ENCODE results near the gene CTSA. TPM values are rescaled to one million over a fixed set of nuclear protein-coding genes. Genes with fewer than 3 reads are reported as not detected.
"Not testable (repeated sequence)": the region's sequence is repeated elsewhere in the genome, so short reads cannot be mapped to it uniquely, and the experiment has no call there.

CTSA gene
- total RNA-seq, 1 donor from 2014 or later, result 172 TPM

GRCh38 chr20:45867136-45867818, 23.9 kb upstream of the CTSA start:
- Mint-ChIP-seq H3K27ac (ENCODE audit: unreplicated experiment) (no peak overlapping the region), H3K4me3 (ENCODE audit: unreplicated experiment) (no peak overlapping the region), H3K27me3 (ENCODE audit: low read depth) (no peaks in the 10 kb centered on the region), H3K4me1 (ENCODE audit: low read depth) (peaks cover 8% of the 10 kb centered on the region), H3K36me3 (ENCODE audit: low read depth) (no peaks in the 10 kb centered on the region), H3K9me3 (ENCODE audit: low read depth) (no peaks in the 10 kb centered on the region)
- TF ChIP-seq CTCF (IDR thresholded peaks at IDR 0.05), result no peak
- no peak for DNase-seq (ENCODE audit: low spot score)

GRCh38 chr20:45867819-45868176, 23.3 kb upstream of the CTSA start:
- Mint-ChIP-seq H3K27ac (ENCODE audit: unreplicated experiment) (no peak overlapping the region), H3K4me1 (ENCODE audit: low read depth) (peaks cover 8% of the 10 kb centered on the region), H3K27me3 (ENCODE audit: low read depth) (no peaks in the 10 kb centered on the region), H3K9me3 (ENCODE audit: low read depth) (no peaks in the 10 kb centered on the region), H3K36me3 (ENCODE audit: low read depth) (no peaks in the 10 kb centered on the region), H3K4me3 (ENCODE audit: unreplicated experiment) (no peak overlapping the region)
- TF ChIP-seq CTCF (IDR thresholded peaks at IDR 0.05), result no peak
- no peak for DNase-seq (ENCODE audit: low spot score)

GRCh38 chr20:45872626-45873025, 18.5 kb upstream of the CTSA start:
- no peaks in the 10 kb centered on the region for H3K9me3 Mint-ChIP-seq (ENCODE audit: low read depth)
- no peak overlapping the region for H3K4me3 Mint-ChIP-seq (ENCODE audit: unreplicated experiment)
- TF ChIP-seq CTCF (IDR thresholded peaks at IDR 0.05), result no peak
- peaks cover 6% of the 10 kb centered on the region for H3K4me1 Mint-ChIP-seq (ENCODE audit: low read depth)
- H3K27ac Mint-ChIP-seq (ENCODE audit: unreplicated experiment), result no peak overlapping the region
- H3K36me3 Mint-ChIP-seq (ENCODE audit: low read depth), result peaks cover 5% of the 10 kb centered on the region
- H3K27me3 Mint-ChIP-seq (ENCODE audit: low read depth), result no peaks in the 10 kb centered on the region
- no peak for DNase-seq (ENCODE audit: low spot score)

GRCh38 chr20:45873409-45874103, 17.6 kb upstream of the CTSA start:
- no peak for TF ChIP-seq CTCF (IDR thresholded peaks at IDR 0.05)
- no peak for DNase-seq (ENCODE audit: low spot score)
- Mint-ChIP-seq H3K36me3 (ENCODE audit: low read depth) (peaks cover 5% of the 10 kb centered on the region), H3K27ac (ENCODE audit: unreplicated experiment) (no peak overlapping the region), H3K4me1 (ENCODE audit: low read depth) (no peaks in the 10 kb centered on the region), H3K4me3 (ENCODE audit: unreplicated experiment) (no peak overlapping the region), H3K27me3 (ENCODE audit: low read depth) (no peaks in the 10 kb centered on the region), H3K9me3 (ENCODE audit: low read depth) (no peaks in the 10 kb centered on the region)

- not testable (repeated sequence) for H3K36me3 Mint-ChIP-seq (ENCODE audit: low read depth); H3K27ac Mint-ChIP-seq (ENCODE audit: unreplicated experiment); H3K9me3 Mint-ChIP-seq (ENCODE audit: low read depth); H3K27me3 Mint-ChIP-seq (ENCODE audit: low read depth); H3K4me1 Mint-ChIP-seq (ENCODE audit: low read depth); DNase-seq (ENCODE audit: low spot score); H3K4me3 Mint-ChIP-seq (ENCODE audit: unreplicated experiment)
These were observed 17.0 kb upstream of the CTSA start for GRCh38 chr20:45874104-45874481.

GRCh38 chr20:45874576-45874975, 16.6 kb upstream of the CTSA start:
- H3K36me3 Mint-ChIP-seq (ENCODE audit: low read depth), result peaks cover 5% of the 10 kb centered on the region
- no peaks in the 10 kb centered on the region for H3K27me3 Mint-ChIP-seq (ENCODE audit: low read depth)
- H3K9me3 Mint-ChIP-seq (ENCODE audit: low read depth), result no peaks in the 10 kb centered on the region
- TF ChIP-seq CTCF (IDR thresholded peaks at IDR 0.05), result no peak
- no peaks in the 10 kb centered on the region for H3K4me1 Mint-ChIP-seq (ENCODE audit: low read depth)
- H3K4me3 Mint-ChIP-seq (ENCODE audit: unreplicated experiment), result no peak overlapping the region
- no peak for DNase-seq (ENCODE audit: low spot score)
- no peak overlapping the region for H3K27ac Mint-ChIP-seq (ENCODE audit: unreplicated experiment)
